ENCODE results near the gene MAML3.

Gene MAML3

GRCh38 chr4:140154572-140154891 lies 548 bp upstream of the MAML3 start:
- DNase-seq, result no peak

GRCh38 chr4:140153419-140153717 lies 616 bp downstream of the MAML3 start:
- DNase-seq, result no peak

- DNase-seq, result peak; percentile 63
Observed at GRCh38 chr4:140152751-140153418, 1.1 kb downstream of the MAML3 start.

- peak; percentile 84 for DNase-seq
Observed at GRCh38 chr4:140152013-140152703, 1.8 kb downstream of the MAML3 start.

- peak; percentile 77 for DNase-seq
Observed at GRCh38 chr4:140151699-140152012, 2.3 kb downstream of the MAML3 start.

- DNase-seq, result peak; percentile 82
Observed at GRCh38 chr4:140150886-140151698, 2.9 kb downstream of the MAML3 start.

- no peak for DNase-seq
Observed at GRCh38 chr4:140150636-140150885, 3.4 kb downstream of the MAML3 start.

- peak; percentile 86 for DNase-seq
Observed at GRCh38 chr4:140149846-140150635, 3.9 kb downstream of the MAML3 start.

- DNase-seq, result no peak
Observed at GRCh38 chr4:140144050-140144449, 9.9 kb downstream of the MAML3 start.

GRCh38 chr4:140141210-140141835 lies 12.7 kb downstream of the MAML3 start:
- DNase-seq, result no peak

- no peak for DNase-seq
Observed at GRCh38 chr4:140140566-140140965, 13.4 kb downstream of the MAML3 start.

- no peak for DNase-seq
Observed at GRCh38 chr4:140138428-140138827, 15.6 kb downstream of the MAML3 start.

- no peak for DNase-seq
Observed at GRCh38 chr4:140137671-140138070, 16.3 kb downstream of the MAML3 start.

GRCh38 chr4:140136509-140136908 lies 17.5 kb downstream of the MAML3 start:
- no peak for DNase-seq

- DNase-seq, result no peak
Observed at GRCh38 chr4:140135529-140136088, 18.4 kb downstream of the MAML3 start.

GRCh38 chr4:140134746-140135425 lies 19.1 kb downstream of the MAML3 start:
- DNase-seq, result no peak

GRCh38 chr4:140133576-140133975 lies 20.4 kb downstream of the MAML3 start:
- no peak for DNase-seq

- DNase-seq, result no peak
Observed at GRCh38 chr4:140131675-140132229, 22.2 kb downstream of the MAML3 start.

GRCh38 chr4:140130677-140131076 lies 23.3 kb downstream of the MAML3 start:
- DNase-seq, result no peak

- no peak for DNase-seq
Observed at GRCh38 chr4:140127422-140127821, 26.6 kb downstream of the MAML3 start.

- no peak for DNase-seq
Observed at GRCh38 chr4:140126261-140126660, 27.7 kb downstream of the MAML3 start.

GRCh38 chr4:140125374-140125773 lies 28.6 kb downstream of the MAML3 start:
- DNase-seq, result no peak

Data from CD4-positive, alpha-beta T cell treated with Interleukin-17A for 4 hours (primary cell).